Skin epidermis (tissue), 12 donors: ENCODE data around the gene TMEM69.

ENCODE experiments used
- H3K27ac ChIP-seq, 21 experiments: fragments of 200-600 bp; sonication (generic) in 11 of 21; one replicate each; pipeline ENCODE4 v1.5.0; 2020; ENCODE audit warnings: mild to moderate bottlenecking in 3 of 21, inconsistent platforms in 2 of 21, moderate library complexity in 2 of 21
- H3K4me3 ChIP-seq, 7 experiments: fragments of 200-600 bp; sonication (generic) in 2 of 7; one replicate each; pipeline ENCODE4 v1.5.0; 2020; ENCODE audit warnings: inconsistent platforms in 2 of 7, mild to moderate bottlenecking in 2 of 7, moderate library complexity in 1 of 7

Gene TMEM69

GRCh38 chr1:45687754-45688740, at the start of gene TMEM69:
TSS of gene TMEM69 (plus strand) at chr1:45688181. CDS start at chr1:45691069, 2,888 bp downstream.
- Histone ChIP-seq H3K4me3 (peak within 1 kb of the TSS; percentile 76 to 94 (median 93)), H3K27ac (peak within 1 kb of the TSS; percentile 68 to 99 (median 96))

- no peak overlapping the region for H3K4me3 ChIP-seq
Measured at GRCh38 chr1:45640293-45640692, 47.7 kb upstream of the TMEM69 start.

GRCh38 chr1:45643321-45643720, 44.7 kb upstream of the TMEM69 start:
- Histone ChIP-seq H3K27ac (peak overlapping the region in 1 of 21 experiments; percentile 12), H3K4me3 (no peak overlapping the region)

More at GRCh38 chr1:45640293-45640692, 47.7 kb upstream of the TMEM69 start:
- H3K27ac ChIP-seq, result no peak overlapping the region

GRCh38 chr1:45643978-45644377, 44.0 kb upstream of the TMEM69 start:
- H3K4me3 ChIP-seq, result no peak overlapping the region
- peak overlapping the region in 1 of 21 experiments; percentile 12 for H3K27ac ChIP-seq

GRCh38 chr1:45644661-45645060, 43.3 kb upstream of the TMEM69 start:
- Histone ChIP-seq H3K27ac (no peak overlapping the region), H3K4me3 (no peak overlapping the region)

- peak overlapping the region in 1 of 21 experiments; percentile 26 for H3K27ac ChIP-seq
- no peak overlapping the region for H3K4me3 ChIP-seq
Measured at GRCh38 chr1:45647248-45648021, 40.5 kb upstream of the TMEM69 start.

- H3K4me3 ChIP-seq, result no peak overlapping the region
- no peak overlapping the region for H3K27ac ChIP-seq
Measured at GRCh38 chr1:45654540-45655280, 33.3 kb upstream of the TMEM69 start.

GRCh38 chr1:45656573-45657226, 31.3 kb upstream of the TMEM69 start:
- Histone ChIP-seq H3K4me3 (no peak overlapping the region), H3K27ac (no peak overlapping the region)

- no peak overlapping the region for H3K27ac ChIP-seq
Measured at GRCh38 chr1:45658171-45658570, 29.8 kb upstream of the TMEM69 start.

GRCh38 chr1:45659222-45659621, 28.8 kb upstream of the TMEM69 start:
- H3K27ac ChIP-seq, result peak overlapping the region in 1 of 21 experiments; percentile 8
- no peak overlapping the region for H3K4me3 ChIP-seq

More at GRCh38 chr1:45658171-45658570, 29.8 kb upstream of the TMEM69 start:
- H3K4me3 ChIP-seq, result no peak overlapping the region

- Histone ChIP-seq H3K27ac (no peak overlapping the region), H3K4me3 (no peak overlapping the region)
Measured at GRCh38 chr1:45660336-45660735, 27.6 kb upstream of the TMEM69 start.

- Histone ChIP-seq H3K27ac (no peak overlapping the region), H3K4me3 (no peak overlapping the region)
Measured at GRCh38 chr1:45666836-45667235, 21.1 kb upstream of the TMEM69 start.

GRCh38 chr1:45667321-45668111, 20.5 kb upstream of the TMEM69 start:
- H3K4me3 ChIP-seq, result no peak overlapping the region
- no peak overlapping the region for H3K27ac ChIP-seq

- Histone ChIP-seq H3K4me3 (no peak overlapping the region), H3K27ac (no peak overlapping the region)
Measured at GRCh38 chr1:45668526-45668925, 19.5 kb upstream of the TMEM69 start.

GRCh38 chr1:45669379-45669778, 18.6 kb upstream of the TMEM69 start:
- H3K27ac ChIP-seq, result peak overlapping the region in 1 of 21 experiments; percentile 9
- H3K4me3 ChIP-seq, result no peak overlapping the region

- peak overlapping the region in 1 of 21 experiments; percentile 9 for H3K27ac ChIP-seq
Measured at GRCh38 chr1:45669859-45670655, 17.9 kb upstream of the TMEM69 start.

GRCh38 chr1:45673956-45674355, 14.0 kb upstream of the TMEM69 start:
- Histone ChIP-seq H3K4me3 (no peak overlapping the region), H3K27ac (no peak overlapping the region)

More at GRCh38 chr1:45669859-45670655, 17.9 kb upstream of the TMEM69 start:
- no peak overlapping the region for H3K4me3 ChIP-seq

- Histone ChIP-seq H3K27ac (no peak overlapping the region), H3K4me3 (no peak overlapping the region)
Measured at GRCh38 chr1:45674478-45674877, 13.5 kb upstream of the TMEM69 start.
